Body of pancreas (tissue), 4 donors: Measurements from ENCODE around the gene FAM222A. TPM values are rescaled to one million over a fixed set of nuclear protein-coding genes. Genes with fewer than 3 reads are reported as not detected.

Experiments used
- ATAC-seq: fragments of 150-250 bp; one replicate; pipeline ENCODE4 v1.9.1; 2016
- DNase-seq, 4 donors: peaks; one replicate each; pipeline ENCODE4 v3.0.0-alpha.2; 2019
- H3K27ac ChIP-seq, 4 donors: fragments of 200-600 bp; sonication (generic); 1 replicate in 3 of 4; 2 replicates in 1 of 4; pipeline versions ENCODE4 v1.5.1 to v1.6.1; 2016 to 2019; ENCODE audit warnings: mild to moderate bottlenecking in 1 of 4, mixed read lengths in 1 of 4, moderate library complexity in 1 of 4
- H3K27me3 ChIP-seq, 2 donors: fragments of 200-600 bp; sonication (generic); one replicate each; pipeline ENCODE4 v1.6.0; 2016; ENCODE audit warnings: mild to moderate bottlenecking in 1 of 2
- H3K36me3 ChIP-seq, 2 donors: fragments of 200-600 bp; sonication (generic); replicated peaks in 1 of 2; 2 replicates each; pipeline ENCODE4 v1.5.1; 2016; ENCODE audit warnings: low read depth in 2 of 2; ENCODE audit not compliant: insufficient read depth in 1 of 2
- H3K4me1 ChIP-seq: fragments of 200-600 bp; sonication (generic); one replicate; pipeline ENCODE4 v1.6.0; 2016
- H3K4me3 ChIP-seq, 2 donors: fragments of 200-600 bp; sonication (generic); 1 replicate in 1 of 2; 2 replicates in 1 of 2; pipeline ENCODE4 v1.5.1; 2016 to 2019
- H3K9me3 ChIP-seq, 3 donors: fragments of 200-600 bp; sonication (generic); 1 replicate in 2 of 3; 2 replicates in 1 of 3; pipeline ENCODE4 v1.5.1; 2016
- POLR2A ChIP-seq, 3 donors: fragments of 450-650 bp; IDR thresholded peaks; one replicate each; pipeline ENCODE4 v1.6.1; 2016; ENCODE audit warnings: antibody characterized with exemption in 3 of 3, mild to moderate bottlenecking in 2 of 3
- WGBS, 2 donors: methylation state at CpG; one replicate each; pipeline ENCODE4 v1.1.5; 2017; 5-methylcytosine and 5-hydroxymethylcytosine counted together
- intact Hi-C: fragments of 100-400 bp; cut with DNase I; formaldehyde crosslinking; loops from one replicate; pipeline ENCODE4 v1.15.1; 2023
- total RNA-seq, 2 donors: library from RNA; depleted of rRNA; stranded (reverse); fragments of >200 nt; gene quantifications; one replicate each; pipeline ENCODE4 v1.1.0, GENCODE V29; 2016
- TF ChIP-seq, protein P1 (sequence below), 7 experiments: fragments of 450-650 bp in 4 of 7; fragments of 200-600 bp in 3 of 7; sonication (generic) in 3 of 7; IDR thresholded peaks; one replicate each; pipeline ENCODE4 v1.5.1; 2016 to 2019; ENCODE audit warnings: antibody characterized with exemption in 7 of 7

FAM222A gene
- total RNA-seq, 2 donors from 2014 or later = 8.0 to 16.2 TPM

DNA sequence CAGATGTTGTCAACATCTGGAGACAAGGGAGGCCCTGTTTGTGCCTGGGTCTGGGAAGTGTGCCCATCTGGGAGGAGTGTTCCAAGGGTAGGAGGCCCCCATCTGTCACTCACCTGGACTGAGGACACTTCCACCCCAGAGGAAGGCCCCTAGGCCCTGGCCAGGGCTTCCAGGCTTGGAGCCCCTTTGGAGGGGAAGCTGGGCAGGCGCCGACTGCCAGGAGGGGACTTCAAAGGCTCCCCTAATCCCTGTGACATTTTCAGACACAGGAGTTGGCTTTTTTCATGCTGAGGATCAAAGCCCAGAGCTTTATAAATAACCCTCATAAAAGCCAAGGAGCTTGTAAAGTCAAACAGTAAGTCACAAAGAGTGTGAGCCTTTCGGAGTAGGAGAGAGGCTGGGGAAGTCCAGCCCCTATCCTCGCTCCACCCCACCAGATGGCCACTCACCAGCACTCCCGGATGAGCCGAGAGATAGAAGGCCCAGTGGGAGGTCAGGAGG, 17.6 kb upstream of the FAM222A start:
- 68 to 70% methylated on average over 6 of the region's 6 CpGs for WGBS, 2 donors
- Histone ChIP-seq H3K27me3 (no peaks in the 10 kb centered on the region), H3K27ac (no peak overlapping the region), H3K36me3 (no peaks in the 10 kb centered on the region), H3K9me3 (no peaks in the 10 kb centered on the region), H3K4me3 (no peak overlapping the region), H3K4me1 (no peaks in the 10 kb centered on the region)
- ATAC-seq (no peak), DNase-seq (no peak)
- TF ChIP-seq POLR2A (IDR thresholded peaks at IDR 0.05) = no peak
- TF ChIP-seq, protein P1, sequence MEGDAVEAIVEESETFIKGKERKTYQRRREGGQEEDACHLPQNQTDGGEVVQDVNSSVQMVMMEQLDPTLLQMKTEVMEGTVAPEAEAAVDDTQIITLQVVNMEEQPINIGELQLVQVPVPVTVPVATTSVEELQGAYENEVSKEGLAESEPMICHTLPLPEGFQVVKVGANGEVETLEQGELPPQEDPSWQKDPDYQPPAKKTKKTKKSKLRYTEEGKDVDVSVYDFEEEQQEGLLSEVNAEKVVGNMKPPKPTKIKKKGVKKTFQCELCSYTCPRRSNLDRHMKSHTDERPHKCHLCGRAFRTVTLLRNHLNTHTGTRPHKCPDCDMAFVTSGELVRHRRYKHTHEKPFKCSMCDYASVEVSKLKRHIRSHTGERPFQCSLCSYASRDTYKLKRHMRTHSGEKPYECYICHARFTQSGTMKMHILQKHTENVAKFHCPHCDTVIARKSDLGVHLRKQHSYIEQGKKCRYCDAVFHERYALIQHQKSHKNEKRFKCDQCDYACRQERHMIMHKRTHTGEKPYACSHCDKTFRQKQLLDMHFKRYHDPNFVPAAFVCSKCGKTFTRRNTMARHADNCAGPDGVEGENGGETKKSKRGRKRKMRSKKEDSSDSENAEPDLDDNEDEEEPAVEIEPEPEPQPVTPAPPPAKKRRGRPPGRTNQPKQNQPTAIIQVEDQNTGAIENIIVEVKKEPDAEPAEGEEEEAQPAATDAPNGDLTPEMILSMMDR (IDR thresholded peaks at IDR 0.05) = no peak
- intact Hi-C loops = no loop called here

DNA sequence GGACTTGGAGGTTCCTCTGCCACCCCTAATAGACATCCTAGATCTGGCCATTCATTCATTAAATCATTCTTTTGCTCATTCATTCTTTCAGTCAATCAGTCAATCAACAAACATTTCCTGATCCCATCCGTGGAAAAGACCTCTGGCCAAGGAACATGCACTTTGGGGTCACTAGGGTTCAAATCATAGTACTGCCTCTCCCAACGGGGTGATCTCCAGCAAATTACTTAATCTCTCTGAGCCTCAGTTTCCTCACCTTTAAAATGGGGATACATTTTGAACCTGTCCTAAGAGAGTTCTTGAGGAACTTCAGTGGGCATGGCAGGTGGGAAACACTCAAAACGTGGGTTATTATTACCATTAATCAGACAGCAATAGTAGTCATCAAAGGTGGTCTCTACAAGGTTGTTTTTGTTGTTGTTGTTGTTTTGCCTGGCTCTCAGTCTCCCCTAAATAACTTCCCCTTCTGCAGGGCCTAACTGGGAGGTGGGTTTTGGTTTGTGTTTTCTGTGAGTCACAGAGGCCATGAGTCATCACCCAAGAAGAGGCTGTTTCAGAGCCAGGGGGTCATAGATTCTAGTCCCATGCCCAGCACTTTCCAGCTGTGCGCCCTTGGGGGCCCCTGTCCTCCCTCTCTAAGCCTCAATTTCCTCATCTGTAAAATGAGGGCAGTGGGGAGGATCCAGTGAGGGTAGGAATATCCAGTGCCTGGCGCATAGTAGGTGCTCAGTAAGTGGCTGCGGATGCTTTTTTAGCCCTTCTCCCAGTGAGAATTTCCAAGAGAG, 16.9 kb upstream of the FAM222A start:
- Histone ChIP-seq H3K4me3 (no peak overlapping the region), H3K9me3 (no peaks in the 10 kb centered on the region), H3K36me3 (no peaks in the 10 kb centered on the region), H3K4me1 (no peaks in the 10 kb centered on the region), H3K27ac (no peak overlapping the region), H3K27me3 (no peaks in the 10 kb centered on the region)
- WGBS, 2 donors = 52 to 53% methylated on average over 6 of the region's 6 CpGs
- TF ChIP-seq, protein P1 (IDR thresholded peaks at IDR 0.05) = no peak
- no peak for TF ChIP-seq POLR2A (IDR thresholded peaks at IDR 0.05)
- no peak for ATAC-seq
- intact Hi-C loops = no loop called here
- no peak for DNase-seq

DNA sequence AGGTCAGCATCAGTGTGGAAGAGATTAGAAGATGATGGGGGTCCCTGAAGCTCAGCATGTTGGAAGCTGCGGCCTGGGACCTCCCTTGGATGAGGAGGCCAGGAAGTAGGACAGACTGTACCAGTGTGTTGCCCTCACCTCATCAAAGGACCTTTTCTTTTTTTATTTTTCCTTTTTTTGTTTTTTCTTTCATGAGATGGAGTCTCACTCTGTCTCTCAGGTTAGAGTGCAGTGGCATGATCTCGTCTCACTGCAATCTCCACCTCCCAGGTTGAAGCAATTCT, 16.4 kb upstream of the FAM222A start:
- Histone ChIP-seq H3K27ac (no peak overlapping the region), H3K9me3 (no peaks in the 10 kb centered on the region), H3K4me3 (no peak overlapping the region), H3K36me3 (no peaks in the 10 kb centered on the region), H3K4me1 (no peaks in the 10 kb centered on the region), H3K27me3 (no peaks in the 10 kb centered on the region)
- DNase-seq (no peak), ATAC-seq (no peak)
- WGBS, 2 donors = 88 to 89% methylated on average over 2 of the region's 2 CpGs
- intact Hi-C loops = no loop called here
- TF ChIP-seq, protein P1 (IDR thresholded peaks at IDR 0.05) = no peak
- no peak for TF ChIP-seq POLR2A (IDR thresholded peaks at IDR 0.05)

DNA sequence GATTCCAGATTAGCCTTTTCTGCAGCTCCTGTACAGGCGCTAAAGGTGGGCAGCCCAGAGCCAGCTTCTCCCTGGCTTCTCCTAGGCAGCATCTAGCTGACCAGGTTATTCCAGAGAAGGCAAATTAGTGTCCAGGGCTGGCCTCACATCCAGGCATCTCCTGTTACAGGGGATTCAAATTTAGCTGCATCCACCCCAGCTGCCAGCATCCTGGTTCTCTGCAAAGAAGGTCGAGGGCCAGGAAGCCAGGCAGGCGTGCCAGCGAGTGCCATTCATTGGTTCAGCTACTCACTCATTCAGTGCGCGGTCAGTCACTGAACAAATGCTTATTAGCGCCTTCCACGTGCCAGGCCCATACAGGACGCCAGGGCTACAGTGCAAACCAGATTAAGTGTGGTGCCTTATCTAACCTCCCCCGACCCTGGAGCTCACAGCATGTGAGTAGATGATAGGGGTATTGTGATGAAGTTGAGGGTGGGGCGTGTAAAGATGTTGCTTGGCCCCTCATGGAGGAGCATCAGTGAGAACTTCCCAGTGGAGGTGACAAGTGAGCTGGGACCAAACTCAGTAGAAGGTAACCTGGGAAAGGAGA, 15.7 kb upstream of the FAM222A start:
- Histone ChIP-seq H3K9me3 (no peaks in the 10 kb centered on the region), H3K4me3 (no peak overlapping the region), H3K27ac (no peak overlapping the region), H3K36me3 (no peaks in the 10 kb centered on the region), H3K4me1 (no peaks in the 10 kb centered on the region), H3K27me3 (no peaks in the 10 kb centered on the region)
- 59 to 74% methylated on average over 7 to 11 of the region's 11 CpGs for WGBS, 2 donors
- DNase-seq = no peak
- no peak for ATAC-seq
- TF ChIP-seq, protein P1 (IDR thresholded peaks at IDR 0.05) = no peak
- TF ChIP-seq POLR2A (IDR thresholded peaks at IDR 0.05) = no peak
- intact Hi-C loops = no loop called here

DNA sequence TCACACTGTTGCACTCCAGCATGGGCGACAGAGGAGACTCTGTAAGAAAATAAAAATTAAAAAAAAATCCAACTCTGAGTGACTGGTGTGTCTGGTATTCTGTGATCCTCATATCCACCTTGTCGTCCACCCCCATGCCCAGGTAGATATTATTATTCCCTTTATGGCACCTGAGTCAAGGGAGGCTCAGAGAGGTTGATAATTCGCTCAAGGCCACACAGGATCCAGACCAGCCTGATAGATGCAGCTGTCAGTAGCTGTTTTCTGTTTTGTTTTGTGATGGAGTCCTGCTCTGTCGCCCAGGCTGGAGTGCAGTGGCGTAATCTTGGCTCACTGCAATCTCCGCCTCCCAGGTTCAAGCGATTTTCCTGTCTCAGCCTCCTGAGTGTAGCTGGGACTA, 14.8 kb upstream of the FAM222A start:
- ATAC-seq = no peak
- Histone ChIP-seq H3K4me1 (no peaks in the 10 kb centered on the region), H3K27ac (no peak overlapping the region), H3K36me3 (no peaks in the 10 kb centered on the region), H3K4me3 (no peak overlapping the region), H3K9me3 (no peaks in the 10 kb centered on the region), H3K27me3 (no peaks in the 10 kb centered on the region)
- no peak for DNase-seq
- 88 to 91% methylated on average over 6 to 7 of the region's 7 CpGs for WGBS, 2 donors
- TF ChIP-seq, protein P1 (IDR thresholded peaks at IDR 0.05) = no peak
- no peak for TF ChIP-seq POLR2A (IDR thresholded peaks at IDR 0.05)
- intact Hi-C loops = no loop called here
